GM18870 (cell line): Measurements from ENCODE around the gene TMEM214.

Experiments
- ATAC-seq: cut with Tn5 transposase; IDR thresholded peaks from one replicate; pipeline ENCODE4 v1.9.1; 2021; ENCODE audit warnings: moderate library complexity; ENCODE audit not compliant: unreplicated experiment

Gene TMEM214

GRCh38 chr2:27082773-27083409 is 50.1 kb downstream of the TMEM214 start:
- no peak for ATAC-seq

- no peak for ATAC-seq
Measured at GRCh38 chr2:27083410-27084296, 50.9 kb downstream of the TMEM214 start.

GRCh38 chr2:27084297-27085061 is 51.7 kb downstream of the TMEM214 start:
- ATAC-seq, result no peak

- ATAC-seq, result no peak
Measured at GRCh38 chr2:27085062-27085672, 52.4 kb downstream of the TMEM214 start.

- no peak for ATAC-seq
Measured at GRCh38 chr2:27085673-27086089, 52.9 kb downstream of the TMEM214 start.

GRCh38 chr2:27086090-27086723 is 53.4 kb downstream of the TMEM214 start:
- ATAC-seq, result peak; percentile 51

- peak; percentile 28 for ATAC-seq
Measured at GRCh38 chr2:27086724-27087593, 54.2 kb downstream of the TMEM214 start, which contains the start of gene KHK. Gene KHK (plus strand): TSS chr2:27086772. CDS start chr2:27087260, 488 bp downstream.

GRCh38 chr2:27087823-27088410 is 55.2 kb downstream of the TMEM214 start:
- no peak for ATAC-seq

- ATAC-seq, result no peak
Measured at GRCh38 chr2:27088634-27089033, 55.9 kb downstream of the TMEM214 start.

GRCh38 chr2:27089111-27089954 is 56.6 kb downstream of the TMEM214 start:
- ATAC-seq, result no peak
